GM18511 (cell line): Measurements from ENCODE around the gene U2AF1L4.
A peak's percentile ranks its signal among the peaks of the same experiment; 100 is the strongest.
"Not testable (repeated sequence)": the region's sequence is repeated elsewhere in the genome, so short reads cannot be mapped to it uniquely, and the experiment has no call there.

Experiments
- ATAC-seq: cut with Tn5 transposase; IDR thresholded peaks from one replicate; pipeline ENCODE4 v1.9.1; 2021; ENCODE audit warnings: mild to moderate bottlenecking, moderate library complexity; ENCODE audit not compliant: unreplicated experiment

Gene U2AF1L4

DNA sequence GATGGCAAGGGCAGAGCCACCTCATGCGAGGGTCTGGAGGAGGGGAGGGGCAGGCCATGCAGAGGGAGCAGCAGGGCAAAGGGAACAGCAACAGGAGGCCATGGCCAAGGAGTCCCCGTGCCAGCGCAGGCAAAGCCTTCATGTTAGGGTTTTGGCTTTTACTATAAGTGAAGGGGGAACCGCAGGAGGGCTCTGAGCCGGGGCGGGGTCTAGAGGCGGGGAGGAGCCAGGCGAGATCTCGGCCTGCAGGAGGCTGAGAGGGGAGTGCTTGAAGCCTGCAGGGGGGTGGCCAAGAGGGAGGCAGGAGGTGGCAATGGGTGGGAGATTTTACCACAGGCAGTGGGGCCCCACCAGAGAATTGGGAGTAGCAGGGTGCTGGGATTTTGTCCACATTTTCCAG, 36.4 kb upstream of the U2AF1L4 start:
- ATAC-seq: no peak

DNA sequence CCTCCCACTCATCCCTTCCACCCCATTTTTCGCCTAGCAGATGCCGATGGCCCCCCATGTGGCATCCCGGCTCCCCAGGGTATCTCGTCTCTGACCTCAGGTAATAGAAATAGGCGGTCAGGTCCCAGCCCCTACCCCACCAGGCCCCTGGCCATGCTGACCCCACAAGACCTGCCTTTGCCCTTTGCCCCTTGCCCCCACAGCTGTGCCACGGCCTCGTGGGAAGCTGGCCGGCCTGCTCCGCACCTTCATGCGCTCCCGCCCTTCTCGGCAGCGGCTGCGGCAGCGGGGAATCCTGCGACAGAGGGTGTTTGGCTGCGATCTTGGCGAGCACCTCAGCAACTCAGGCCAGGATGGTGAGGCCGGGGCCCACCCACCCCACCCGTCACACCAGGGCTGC, 35.5 kb upstream of the U2AF1L4 start:
- no peak for ATAC-seq

DNA sequence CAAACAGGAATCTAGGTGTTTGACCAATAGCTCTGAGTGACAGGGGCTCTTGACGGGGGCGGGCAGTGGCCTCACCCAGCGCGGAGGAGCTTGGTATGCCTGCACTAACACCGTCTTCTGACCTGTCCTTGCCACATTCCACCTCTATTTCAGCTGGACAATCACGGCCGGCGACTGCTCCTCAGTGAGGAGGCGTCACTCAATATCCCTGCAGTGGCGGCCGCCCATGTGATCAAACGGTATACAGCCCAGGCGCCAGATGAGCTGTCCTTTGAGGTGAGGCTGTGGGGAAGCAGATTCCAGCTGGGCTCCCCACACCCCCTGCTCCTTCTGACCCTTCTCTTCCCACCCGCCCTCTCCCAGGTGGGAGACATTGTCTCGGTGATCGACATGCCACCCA, 34.8 kb upstream of the U2AF1L4 start:
- no peak for ATAC-seq

DNA sequence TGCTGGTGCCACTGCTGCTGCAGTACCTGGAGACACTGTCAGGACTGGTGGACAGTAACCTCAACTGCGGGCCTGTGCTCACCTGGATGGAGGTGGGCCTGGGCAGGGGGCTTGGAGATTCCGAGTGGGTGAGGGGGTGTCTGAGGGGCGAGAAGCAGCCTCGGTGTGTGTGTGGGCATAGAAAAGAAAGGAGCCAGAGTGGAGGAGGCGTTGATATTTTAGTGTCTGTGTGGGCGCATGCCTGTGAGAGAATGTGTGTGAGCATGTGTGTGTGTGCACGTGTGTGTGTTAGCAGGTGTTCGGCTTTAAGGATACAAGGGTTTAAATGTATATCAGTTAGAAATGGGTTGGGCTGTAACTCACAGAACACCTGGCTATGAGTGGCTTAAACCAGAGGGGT, 33.8 kb upstream of the U2AF1L4 start:
- ATAC-seq: no peak

DNA sequence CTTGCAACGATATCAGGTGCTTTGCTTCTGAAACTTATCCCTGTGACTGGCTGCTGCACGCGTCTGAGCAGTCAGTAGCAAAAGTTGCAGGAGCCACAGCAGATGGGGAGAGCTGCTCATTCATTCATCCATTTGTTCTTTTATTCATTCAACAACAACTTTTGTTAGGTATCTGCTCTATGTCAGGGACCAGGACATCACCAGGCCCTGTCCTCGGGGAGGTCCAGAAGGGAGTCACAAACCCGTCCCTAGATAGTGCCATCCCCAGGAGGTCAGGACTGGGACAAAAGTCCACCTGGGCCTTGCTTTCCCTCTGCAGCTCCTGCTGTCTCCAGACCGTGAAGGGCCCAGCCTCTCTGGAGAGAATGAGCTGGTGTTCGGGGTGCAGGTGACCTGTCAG, 32.7 kb upstream of the U2AF1L4 start:
- no peak for ATAC-seq

DNA sequence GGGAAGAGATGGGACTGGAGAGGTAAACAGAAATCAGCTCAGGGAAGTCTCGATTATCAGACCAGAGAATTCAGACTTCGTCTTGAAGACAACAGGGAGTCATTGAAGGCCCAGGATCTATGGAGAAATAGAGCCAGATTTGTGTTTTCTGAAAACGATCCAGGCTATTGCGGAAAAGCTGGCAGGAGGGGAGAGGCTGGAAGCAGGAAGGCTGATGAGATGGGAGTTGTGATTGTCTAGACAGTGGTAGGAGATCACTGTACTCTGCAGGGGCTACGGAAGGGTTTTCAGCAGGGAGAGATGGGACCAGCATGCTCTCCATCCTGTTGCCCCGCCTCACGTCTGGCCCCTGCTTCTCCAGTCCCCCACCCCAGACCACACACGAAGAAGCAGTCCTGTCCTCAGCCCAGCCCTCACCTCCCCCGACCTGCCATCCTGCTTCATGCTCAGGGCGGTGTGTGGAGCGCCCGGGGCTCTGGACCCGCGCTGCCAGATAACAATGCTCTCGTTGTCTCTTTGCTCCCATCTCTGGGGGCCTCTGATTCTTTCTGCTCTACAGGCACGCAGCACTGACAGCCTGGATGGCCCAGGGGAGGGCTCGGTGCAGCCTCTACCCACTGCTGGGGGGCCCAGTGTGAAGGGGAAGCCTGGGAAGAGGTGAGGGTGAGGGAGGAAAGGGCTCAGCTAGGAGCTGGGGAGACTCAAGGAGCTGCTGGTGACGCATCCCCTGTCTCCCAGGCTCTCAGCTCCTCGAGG, 32.0 kb upstream of the U2AF1L4 start:
- no peak for ATAC-seq

DNA sequence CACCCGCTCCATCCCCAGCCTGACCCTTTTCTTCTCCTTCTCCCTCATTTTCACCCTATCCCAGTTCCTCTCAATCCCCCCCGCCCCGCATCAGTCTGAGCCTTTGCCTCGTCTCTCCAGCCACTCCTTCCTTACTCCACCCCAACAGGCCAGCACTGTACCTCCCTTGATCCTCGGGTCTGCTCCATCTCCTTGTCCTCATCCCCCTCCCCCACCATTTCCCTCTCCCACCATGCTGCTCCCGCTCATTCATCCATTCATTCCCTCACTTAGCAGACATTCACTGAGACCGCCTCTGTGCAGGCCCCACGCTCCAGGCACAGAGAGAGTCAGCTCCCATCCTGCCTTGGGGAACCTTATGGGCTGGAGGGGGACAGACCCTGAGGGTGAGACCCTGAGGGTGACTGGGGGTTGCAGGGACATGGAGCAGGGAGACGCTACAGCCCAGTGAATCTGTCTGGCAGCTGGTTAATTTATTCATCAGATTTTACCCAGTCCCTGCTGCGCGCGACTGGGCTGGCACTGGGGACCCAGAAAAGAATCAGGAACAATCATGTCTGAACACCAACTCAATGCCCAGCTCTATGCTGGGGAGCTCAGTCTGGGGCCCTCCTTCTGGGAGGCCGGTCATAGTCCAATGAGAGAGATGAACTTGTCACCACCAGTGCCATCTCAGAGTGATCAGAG, 31.0 kb upstream of the U2AF1L4 start:
- no peak for ATAC-seq

DNA sequence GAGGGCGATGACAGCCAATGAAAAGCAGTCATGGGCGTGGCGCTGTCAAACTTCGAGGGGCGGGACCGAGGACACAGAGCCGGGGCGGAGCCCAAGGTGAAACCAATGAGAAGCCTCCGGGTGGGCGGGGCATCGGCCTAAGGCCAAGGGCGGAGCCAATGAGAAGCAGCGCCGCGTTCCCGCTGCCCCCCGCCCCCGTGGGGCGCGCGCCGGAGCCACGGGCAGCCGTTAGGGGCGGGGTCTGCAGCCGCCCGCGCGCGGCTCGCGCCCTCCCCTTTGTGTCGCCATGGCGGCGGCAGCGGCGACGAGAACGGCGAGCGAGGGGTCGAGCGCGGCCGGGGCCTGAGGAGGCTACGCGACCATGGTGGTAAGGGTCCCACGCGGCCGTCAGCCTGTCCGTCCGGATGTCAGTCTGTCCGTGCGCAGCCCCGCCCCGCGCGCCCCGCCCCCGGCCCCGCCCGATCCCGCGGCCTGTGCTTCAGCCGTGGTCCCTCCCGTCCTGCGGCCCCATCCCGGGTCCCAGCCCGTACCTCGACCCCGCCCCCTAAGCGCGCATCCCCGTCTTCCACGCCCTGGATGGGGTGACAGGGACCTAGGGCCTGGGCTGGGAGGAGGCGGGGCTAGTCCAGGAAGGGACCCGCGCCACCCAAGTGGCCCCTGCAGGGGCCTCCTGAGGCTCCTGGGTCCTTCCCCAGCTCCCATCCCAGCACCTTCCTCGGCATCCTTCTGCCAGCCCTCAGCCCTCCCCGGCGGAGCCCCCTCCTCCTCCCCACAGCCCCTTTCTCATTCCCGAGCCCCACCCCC, 30.3 kb upstream of the U2AF1L4 start, which contains the start of gene ARHGAP33:
Gene ARHGAP33 (plus strand): TSS at position 267 of the 804 bp plus-strand sequence. CDS start 95 bp downstream, at position 362.
- peak; percentile 96 for ATAC-seq

DNA sequence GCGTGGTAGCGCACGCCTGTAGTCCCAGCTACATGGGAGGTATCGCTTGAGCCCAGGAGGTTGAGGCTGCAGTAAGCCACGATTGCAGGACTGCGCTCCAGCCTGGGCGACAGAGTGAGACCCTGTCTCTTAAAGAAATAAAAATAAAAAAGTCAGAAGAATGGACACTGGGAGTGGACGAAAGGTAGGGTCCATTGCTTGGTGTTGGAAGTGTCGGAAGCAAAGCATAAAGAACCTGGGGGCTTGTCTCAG, 29.8 kb upstream of the U2AF1L4 start:
- ATAC-seq: no peak

DNA sequence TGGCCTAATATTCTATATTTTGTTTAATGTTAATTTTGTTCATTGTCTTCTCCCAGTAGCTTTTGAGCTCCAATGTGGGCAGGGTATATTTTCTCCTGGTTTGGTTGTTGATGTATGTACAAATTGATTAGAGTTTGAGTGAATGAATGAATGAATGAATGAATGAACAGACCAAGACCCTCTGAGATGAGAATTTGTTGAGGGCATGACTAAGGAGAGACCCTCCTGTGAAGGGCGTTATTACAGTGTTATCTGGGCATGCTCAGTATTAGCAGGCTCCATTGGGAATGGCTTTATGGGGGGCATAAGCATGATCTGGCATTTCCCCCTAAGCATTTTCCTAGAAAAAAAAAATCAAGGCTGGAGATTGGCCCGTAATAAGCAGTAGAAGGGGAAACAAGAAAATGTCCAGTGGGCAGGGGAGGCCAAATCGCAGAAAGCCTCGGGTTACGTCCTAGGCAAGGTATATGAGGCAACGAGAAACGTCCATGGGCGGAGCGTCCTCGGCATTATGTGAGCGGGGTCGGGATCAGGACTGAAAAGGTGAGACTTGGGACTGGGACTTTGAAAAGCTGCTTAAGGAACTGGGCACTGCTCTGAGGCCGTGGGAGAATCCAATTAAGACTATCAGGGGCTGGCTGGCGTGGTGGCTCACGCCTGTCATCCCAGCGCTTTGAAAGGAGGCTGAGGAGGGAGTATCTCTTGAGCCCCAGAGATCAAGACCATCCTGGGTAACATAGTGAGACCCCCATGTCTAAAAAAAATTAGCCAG, 29.2 kb upstream of the U2AF1L4 start:
- ATAC-seq: no peak

DNA sequence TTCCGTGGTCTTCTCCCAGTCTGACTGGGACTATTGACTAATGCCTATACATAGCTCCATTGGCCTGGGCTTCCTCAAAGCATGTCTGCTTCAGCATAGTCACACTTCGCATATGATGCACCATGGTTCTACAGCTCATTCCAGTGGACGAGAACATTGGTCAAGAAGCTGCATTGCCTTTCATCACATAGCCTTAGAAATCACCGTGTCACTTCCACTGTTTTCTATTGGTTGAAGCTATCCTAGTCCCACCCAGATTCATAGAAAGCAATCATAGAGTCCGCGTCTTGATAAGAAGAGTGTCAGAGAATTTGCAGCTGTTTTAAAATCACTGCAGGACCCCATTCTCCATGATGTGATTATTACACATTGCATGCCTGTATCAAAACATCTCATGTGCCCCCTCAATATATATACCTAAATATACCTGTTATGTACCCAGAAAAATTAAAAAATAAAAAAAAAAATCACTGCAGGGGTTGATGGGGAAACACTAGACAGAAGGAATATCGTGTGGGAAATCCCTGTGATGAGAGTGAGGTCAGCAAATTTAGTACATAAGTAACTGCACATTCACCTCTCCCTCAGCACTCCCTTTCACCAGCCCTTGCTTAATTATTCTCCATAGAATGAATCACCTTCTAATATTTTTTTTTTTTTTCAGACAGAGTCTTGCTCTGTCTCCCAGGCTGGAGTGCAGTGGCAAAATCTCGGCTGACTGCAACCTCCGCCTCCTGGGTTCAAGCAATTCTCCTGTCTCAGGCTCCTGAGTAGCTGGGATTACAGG, 28.0 kb upstream of the U2AF1L4 start:
- ATAC-seq: no peak

DNA sequence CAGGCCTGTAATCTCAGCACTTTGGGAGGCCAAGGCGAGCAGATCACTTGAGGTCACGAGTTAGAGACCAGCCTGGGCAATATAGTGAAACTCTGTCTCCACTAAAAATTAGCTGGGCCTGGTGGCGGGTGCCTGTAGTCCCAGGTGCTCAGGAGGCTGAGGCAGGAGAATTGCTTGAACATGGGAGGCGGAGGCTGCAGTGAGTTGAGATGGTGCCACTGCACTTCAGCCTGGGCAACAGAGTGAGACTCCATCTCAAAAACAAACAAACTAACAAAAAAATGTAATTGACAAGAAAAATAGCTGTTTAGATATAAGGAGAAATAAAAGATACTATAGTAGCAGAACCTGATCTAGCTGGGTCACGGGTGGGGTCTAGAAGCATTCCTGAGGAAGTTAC, 27.1 kb upstream of the U2AF1L4 start:
- ATAC-seq: not testable (repeated sequence)

DNA sequence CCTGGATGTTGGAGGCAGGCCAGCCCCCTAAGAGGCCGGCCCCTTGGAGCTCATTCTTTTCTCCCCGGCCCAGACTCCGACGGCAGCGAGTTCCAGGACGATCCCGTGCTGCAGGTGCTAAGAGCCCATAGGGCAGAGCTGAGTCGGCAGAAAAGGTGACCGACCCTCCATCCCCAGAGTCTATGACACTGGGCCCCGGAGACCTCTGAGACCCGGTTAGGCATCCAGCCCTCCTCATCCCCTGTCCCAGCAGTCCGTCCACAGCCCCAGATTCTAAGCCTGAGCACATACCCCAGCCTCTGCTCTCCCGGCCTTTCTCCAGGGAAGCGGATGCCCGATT, 22.8 kb upstream of the U2AF1L4 start:
- ATAC-seq: no peak

DNA sequence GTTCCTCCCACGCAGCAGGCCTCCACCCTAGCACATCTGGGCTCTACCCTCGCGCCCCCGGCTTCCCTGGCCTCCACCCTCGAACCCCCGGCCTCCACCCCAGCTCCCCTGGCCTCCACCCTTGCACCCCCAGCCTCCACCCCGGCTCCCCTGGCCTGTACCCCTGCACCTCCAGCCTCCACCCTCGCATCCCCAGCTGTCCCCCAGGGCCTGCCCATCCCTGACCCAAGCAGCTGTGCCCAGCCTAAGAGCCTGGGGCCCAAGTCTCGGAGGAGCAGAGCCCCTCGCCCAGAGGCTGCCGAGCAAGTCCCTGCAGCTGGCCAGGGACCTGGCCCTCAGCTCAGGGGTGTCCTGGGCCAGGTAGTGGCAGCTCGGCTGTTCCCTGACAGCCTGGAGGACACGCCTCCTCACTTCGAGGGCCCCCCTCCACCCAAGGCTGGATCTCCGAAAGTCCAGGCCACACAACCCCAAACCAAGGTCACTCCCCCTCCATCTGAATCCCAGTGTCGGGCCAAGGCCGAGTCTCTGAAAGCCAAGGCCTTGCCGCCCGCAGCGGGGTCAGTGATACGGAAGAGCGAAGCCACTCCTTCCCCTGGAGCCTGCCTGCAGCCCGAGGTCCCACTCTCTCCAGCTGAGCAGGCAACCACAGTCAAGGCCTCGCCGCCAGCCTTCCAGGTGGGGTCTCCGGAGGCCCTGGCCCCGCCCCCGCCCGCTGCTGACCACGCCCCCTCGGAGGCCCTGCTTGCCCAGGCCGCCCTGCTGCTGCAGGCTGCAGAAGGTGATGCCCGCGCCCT, 22.3 kb upstream of the U2AF1L4 start:
- no peak for ATAC-seq

DNA sequence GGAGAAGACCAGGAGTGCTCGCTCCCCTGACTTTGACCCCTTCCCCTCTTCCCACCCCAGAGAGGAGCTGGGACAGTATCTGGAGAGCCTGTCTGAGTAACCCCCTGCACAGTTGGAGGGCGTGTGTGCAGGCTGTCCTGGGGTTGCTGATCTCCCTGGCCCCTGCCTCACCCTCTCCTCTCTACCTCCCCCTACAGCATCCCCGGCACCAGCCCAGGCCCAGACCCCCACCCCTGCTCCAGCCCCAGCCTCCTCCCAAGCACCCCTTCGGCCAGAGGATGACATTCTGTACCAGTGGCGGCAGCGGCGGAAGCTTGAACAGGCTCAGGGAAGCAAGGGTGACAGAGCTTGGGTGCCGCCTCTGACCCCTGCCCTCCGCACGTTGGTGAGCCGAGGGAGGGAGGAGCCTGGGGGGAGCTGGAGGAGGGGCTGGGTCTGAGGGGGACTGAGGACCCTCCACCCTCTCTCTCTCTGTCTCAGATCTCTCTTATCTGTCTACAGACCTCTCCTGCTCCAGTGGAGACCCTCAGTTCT, 21.4 kb upstream of the U2AF1L4 start:
- ATAC-seq: no peak

DNA sequence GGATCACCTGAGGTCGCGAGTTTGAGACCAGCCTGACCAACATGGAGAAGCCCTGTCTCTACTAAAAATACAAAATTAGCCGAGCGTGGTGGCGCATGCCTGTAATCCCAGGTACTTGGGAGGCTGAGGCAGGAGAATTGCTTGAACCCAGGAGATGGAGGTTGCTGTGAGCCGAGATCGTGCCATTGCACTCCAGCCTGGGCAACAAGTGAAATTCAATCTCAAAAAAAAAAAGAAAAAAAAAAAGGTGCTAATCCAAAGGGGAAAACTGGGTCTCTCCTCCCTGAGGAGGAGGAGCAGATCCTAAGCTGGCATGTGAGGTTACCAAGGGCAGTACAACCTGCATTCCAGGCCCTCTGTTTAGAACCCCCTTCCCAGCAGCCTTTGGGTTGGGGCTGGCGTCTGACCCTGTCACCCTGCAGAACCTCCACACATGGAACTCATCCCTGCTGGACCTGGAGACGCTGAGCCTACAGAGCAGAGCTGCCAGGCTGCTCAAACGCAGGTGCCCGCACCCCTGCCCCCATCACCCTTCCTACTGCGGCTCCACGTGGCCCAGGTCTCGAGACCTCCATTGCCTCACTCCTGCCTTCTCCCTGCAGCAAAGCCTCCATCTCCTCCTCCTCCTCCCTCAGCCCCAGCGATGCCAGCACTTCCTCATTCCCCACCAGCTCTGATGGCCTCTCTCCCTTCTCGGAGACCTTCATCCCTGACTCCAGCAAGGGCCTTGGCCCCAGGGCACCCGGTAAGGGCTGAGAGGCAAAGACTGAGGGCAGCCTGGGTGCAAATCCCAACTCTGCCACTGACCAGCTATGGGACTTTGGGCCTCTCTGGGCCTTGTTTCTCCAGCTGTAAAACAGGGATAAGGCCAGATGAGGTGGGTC, 19.5 kb upstream of the U2AF1L4 start:
- no peak for ATAC-seq

DNA sequence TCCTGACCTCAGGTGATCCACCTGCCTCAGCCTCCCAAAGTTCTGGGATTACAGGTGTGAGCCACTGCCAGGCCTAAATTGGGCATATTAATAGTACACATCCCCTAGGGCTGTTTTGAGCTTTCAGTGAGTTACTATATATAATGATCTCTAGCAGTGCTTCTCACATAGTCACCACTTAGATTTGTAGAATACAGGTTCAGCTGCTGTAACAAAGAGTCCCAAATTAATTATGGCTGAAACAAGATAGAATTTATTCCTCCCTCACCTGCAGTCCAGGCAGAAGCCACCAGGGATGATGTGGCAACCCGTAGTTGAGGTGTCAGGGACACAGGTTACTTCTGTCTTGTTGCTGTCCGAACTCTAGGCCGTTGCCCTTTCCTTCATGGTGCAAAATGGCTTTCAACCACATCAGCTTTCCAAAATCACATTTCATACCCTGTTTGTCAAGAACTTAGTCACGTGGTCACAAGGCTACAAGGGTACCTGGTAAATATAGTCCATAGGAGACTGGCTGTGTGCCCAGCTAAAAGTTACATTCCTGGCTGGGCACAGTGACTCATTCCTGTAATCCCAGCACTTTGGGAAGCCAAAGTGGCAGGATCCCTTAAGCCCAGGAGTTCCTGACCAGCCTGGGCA, 15.6 kb upstream of the U2AF1L4 start:
- no peak for ATAC-seq

DNA sequence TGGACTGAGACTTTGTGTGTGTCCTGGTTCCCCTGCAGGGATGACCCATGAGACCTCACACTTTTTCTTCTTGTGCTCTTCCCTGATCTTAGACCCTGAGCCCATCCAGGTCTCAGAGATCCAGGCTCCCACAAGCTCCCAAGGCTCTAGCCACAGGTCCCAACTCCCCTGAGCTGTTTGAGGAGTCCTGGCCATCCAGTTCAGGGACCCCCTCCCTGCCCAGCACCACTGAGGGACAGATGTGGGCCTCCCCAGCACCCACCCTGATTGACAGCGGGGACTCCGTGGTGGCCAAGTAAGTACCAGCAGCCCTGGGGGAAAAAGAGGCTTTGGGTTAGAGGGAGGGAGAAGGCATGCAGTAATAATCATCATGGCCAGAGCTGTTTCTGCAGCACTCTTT, 14.5 kb upstream of the U2AF1L4 start:
- ATAC-seq: no peak
